Liver (tissue), 3 donors: ENCODE results near the gene FAM151A.

Experiments used
- CTCF ChIP-seq: fragments of 150-350 bp; IDR thresholded peaks from 2 replicates; pipeline ENCODE4 v1.5.1; 2017; ENCODE audit warnings: improper control_type of control experiment, low read depth, low read length; ENCODE audit not compliant: missing input control
- EGR1 ChIP-seq, 2 donors: IDR thresholded peaks; 2 replicates each; pipeline ENCODE4 v1.6.1; 2016 to 2018; ENCODE audit warnings: antibody characterized with exemption in 2 of 2, low read depth in 2 of 2
- JUND ChIP-seq, 2 donors: IDR thresholded peaks; 2 replicates each; pipeline ENCODE4 v1.6.1; 2016; ENCODE audit warnings: antibody characterized with exemption in 2 of 2
- REST ChIP-seq: IDR thresholded peaks from 2 replicates; pipeline ENCODE4 v1.6.1; 2016; ENCODE audit warnings: antibody characterized with exemption, mild to moderate bottlenecking
- SP1 ChIP-seq: IDR thresholded peaks from 2 replicates; pipeline ENCODE4 v1.6.1; 2018; ENCODE audit warnings: antibody characterized with exemption, mild to moderate bottlenecking
- TAF1 ChIP-seq: conservative IDR thresholded peaks from 2 replicates; pipeline ENCODE4 v1.6.1; 2016; ENCODE audit warnings: antibody characterized with exemption, mild to moderate bottlenecking
- YY1 ChIP-seq: IDR thresholded peaks from 2 replicates; pipeline ENCODE4 v1.6.1; 2016; ENCODE audit warnings: antibody characterized with exemption, mild to moderate bottlenecking
- TF ChIP-seq, protein P1 (sequence below): IDR thresholded peaks from 2 replicates; pipeline ENCODE4 v1.6.1; 2016; ENCODE audit warnings: antibody characterized with exemption
- TF ChIP-seq, protein P2 (sequence below): IDR thresholded peaks from 2 replicates; pipeline ENCODE4 v1.6.1; 2016; ENCODE audit warnings: antibody characterized with exemption
- donor health status: healthy.
- donor health status: healthy.

DNA sequence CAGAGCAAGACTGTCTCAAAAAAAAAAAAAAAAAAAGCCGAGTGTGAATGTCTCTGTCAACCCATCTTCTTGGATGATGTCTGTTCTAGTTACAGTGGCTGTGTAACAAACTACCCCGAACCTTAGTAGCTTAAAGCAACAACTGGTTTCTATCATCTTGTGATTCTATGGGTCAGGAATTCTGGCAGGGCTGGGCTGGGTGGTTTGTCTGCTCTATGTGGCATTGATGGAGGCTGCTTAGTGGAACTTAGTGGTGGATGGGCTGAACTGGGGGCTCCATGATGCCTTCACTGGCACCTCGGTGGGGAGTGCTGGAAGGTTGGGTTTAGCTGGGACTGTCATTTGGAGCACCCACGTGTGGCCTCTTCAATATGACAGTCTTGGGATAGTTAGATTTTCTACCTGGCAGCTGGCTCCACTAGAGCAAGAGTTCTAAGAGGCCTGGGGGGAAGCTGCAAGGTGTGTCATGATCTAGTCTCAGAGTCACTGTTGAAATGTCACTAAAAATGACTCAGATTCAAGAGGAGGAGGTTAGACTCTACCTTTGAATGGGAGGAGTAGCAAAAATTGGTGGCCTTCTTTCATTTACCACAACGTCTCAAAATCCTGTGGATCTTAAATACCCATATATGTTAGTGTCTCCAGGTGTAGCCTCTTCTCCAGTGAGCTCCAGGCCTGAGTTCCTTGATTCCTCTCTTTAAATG lies 56.7 kb downstream of the FAM151A start:
- TF ChIP-seq EGR1 (IDR thresholded peaks at IDR 0.05; ENCODE audit: low read depth in 2 of 2) (no peak), CTCF (no peak), YY1 (no peak), REST (no peak), TAF1 (no peak), SP1 (no peak), JUND (IDR thresholded peaks at IDR 0.05) (no peak)
- TF ChIP-seq, protein P1, sequence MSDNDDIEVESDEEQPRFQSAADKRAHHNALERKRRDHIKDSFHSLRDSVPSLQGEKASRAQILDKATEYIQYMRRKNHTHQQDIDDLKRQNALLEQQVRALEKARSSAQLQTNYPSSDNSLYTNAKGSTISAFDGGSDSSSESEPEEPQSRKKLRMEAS, result no peak
- TF ChIP-seq, protein P2, sequence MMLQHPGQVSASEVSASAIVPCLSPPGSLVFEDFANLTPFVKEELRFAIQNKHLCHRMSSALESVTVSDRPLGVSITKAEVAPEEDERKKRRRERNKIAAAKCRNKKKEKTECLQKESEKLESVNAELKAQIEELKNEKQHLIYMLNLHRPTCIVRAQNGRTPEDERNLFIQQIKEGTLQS, result no peak
